Cardiac muscle cell (in vitro differentiated cells and primary cell): Measurements from ENCODE around the gene DEFB121. TPM values are rescaled to one million over a fixed set of nuclear protein-coding genes. Genes with fewer than 3 reads are reported as not detected.

Experiments
- DNase-seq, 2 donors: peaks; one replicate each; pipeline versions ENCODE4 v3.0.0 to v3.0.0-alpha.2; 2010 to 2017; ENCODE audit warnings: low read depth in 1 of 2, low spot score in 1 of 2
- H3K27ac ChIP-seq: fragments of 200-600 bp; sonication (generic); 2 replicates; pipeline ENCODE4 v1.5.1; 2016
- H3K27me3 ChIP-seq: fragments of 200-600 bp; sonication (generic); 2 replicates; pipeline ENCODE4 v1.6.0; 2016; ENCODE audit warnings: control low read depth
- H3K36me3 ChIP-seq: fragments of 200-600 bp; sonication (generic); 2 replicates; pipeline ENCODE4 v1.5.1; 2016; ENCODE audit warnings: control low read depth
- H3K4me1 ChIP-seq: fragments of 200-600 bp; sonication (generic); 2 replicates; pipeline ENCODE4 v1.8.1; 2017; ENCODE audit warnings: low read depth, mild to moderate bottlenecking, mixed run types
- H3K4me3 ChIP-seq: fragments of 200-600 bp; sonication (generic); 2 replicates; pipeline ENCODE4 v1.5.1; 2016; ENCODE audit warnings: mild to moderate bottlenecking
- H3K9me3 ChIP-seq: fragments of 200-600 bp; sonication (generic); 2 replicates; pipeline ENCODE4 v1.5.1; 2017; ENCODE audit warnings: low read depth, mild to moderate bottlenecking, control low read depth
- polyA plus RNA-seq: library from polyadenylated mRNA; unstranded; fragments of >200 nt; fragmentation: Nextera tagmentation; extraction: Ambion mirVana; gene quantifications from 2 replicates; pipeline ENCODE4 v1.2.1, GENCODE V29; 2016
- total RNA-seq: library from RNA; depleted of rRNA; stranded (reverse); fragments of >200 nt; gene quantifications from 2 replicates; pipeline ENCODE4 v1.2.3, GENCODE V29; 2016
- TF ChIP-seq, protein P1 (sequence below): IDR thresholded peaks from 2 replicates; pipeline ENCODE4 v1.5.1; 2012; ENCODE audit warnings: low read depth, mild to moderate bottlenecking, low read length

Gene DEFB121
- total and polyA plus RNA-seq, 2 experiments from 2014 or later, result not detected

DNA sequence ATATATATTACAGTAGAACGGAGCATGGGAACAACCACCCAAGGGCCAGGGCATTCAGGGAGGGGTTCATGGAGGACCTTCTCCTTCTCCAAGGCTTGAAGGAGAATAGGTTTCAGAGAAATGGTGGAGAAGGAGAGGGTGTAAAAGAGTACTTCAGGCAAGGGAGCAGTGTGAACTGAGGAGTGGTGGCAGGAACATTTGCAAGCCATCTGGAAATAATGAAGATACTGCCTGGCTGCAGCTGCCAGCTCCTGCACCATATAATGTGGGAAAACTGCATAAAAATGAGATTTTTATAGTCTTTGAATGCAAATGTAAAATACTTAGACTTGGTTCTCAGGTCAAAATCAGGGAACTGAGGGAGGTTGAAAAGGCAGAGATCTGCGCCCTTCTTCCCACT is 9.6 kb upstream of the DEFB121 start:
- H3K4me1 ChIP-seq, result no peaks in the 10 kb centered on the region
- H3K27me3 ChIP-seq, result no peaks in the 10 kb centered on the region
- no peaks in the 10 kb centered on the region for H3K9me3 ChIP-seq
- no peak for DNase-seq
- H3K4me3 ChIP-seq, result no peak overlapping the region
- H3K27ac ChIP-seq, result no peak overlapping the region
- H3K36me3 ChIP-seq, result no peaks in the 10 kb centered on the region
- TF ChIP-seq, protein P1, sequence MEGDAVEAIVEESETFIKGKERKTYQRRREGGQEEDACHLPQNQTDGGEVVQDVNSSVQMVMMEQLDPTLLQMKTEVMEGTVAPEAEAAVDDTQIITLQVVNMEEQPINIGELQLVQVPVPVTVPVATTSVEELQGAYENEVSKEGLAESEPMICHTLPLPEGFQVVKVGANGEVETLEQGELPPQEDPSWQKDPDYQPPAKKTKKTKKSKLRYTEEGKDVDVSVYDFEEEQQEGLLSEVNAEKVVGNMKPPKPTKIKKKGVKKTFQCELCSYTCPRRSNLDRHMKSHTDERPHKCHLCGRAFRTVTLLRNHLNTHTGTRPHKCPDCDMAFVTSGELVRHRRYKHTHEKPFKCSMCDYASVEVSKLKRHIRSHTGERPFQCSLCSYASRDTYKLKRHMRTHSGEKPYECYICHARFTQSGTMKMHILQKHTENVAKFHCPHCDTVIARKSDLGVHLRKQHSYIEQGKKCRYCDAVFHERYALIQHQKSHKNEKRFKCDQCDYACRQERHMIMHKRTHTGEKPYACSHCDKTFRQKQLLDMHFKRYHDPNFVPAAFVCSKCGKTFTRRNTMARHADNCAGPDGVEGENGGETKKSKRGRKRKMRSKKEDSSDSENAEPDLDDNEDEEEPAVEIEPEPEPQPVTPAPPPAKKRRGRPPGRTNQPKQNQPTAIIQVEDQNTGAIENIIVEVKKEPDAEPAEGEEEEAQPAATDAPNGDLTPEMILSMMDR, result no peak

DNA sequence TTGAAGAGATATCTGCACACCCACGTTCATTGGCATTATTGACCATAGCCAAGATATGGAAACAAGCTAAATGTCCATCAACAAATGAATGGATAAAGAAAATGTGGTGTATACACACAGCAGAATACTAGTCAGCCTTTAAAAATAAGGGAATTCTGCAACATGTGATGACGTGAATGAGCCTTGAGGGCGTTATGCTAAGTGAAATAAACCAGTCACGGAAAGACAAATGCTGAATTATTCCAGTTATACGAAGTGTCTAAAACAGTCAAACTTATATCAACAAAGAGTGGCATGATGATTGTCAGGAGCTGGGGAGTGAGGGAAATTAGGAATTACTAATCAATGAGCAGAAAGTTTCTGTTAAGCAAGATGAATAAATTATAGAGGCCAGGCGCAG is 8.4 kb upstream of the DEFB121 start:
- no peak overlapping the region for H3K27ac ChIP-seq
- TF ChIP-seq, protein P1, result no peak
- no peaks in the 10 kb centered on the region for H3K27me3 ChIP-seq
- no peaks in the 10 kb centered on the region for H3K4me1 ChIP-seq
- H3K4me3 ChIP-seq, result no peak overlapping the region
- H3K9me3 ChIP-seq, result no peaks in the 10 kb centered on the region
- no peaks in the 10 kb centered on the region for H3K36me3 ChIP-seq
- DNase-seq, result no peak

DNA sequence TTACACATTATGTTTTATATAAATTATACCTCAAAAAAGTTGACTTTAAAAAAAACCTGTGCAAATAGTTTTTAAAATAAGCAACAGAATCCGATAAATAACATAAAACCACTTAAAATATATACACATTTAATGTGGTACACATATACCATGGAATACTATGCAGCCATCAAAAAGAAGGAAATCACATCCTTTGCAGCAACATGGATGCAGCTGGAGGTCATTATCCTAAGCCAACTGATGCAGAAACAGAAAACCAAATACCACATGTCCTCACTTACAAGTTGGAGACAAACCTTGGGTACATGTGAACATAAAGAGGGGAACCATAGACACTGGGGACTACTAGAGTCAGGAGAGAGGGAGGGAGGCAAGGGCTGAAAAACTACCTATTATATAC is 4.0 kb upstream of the DEFB121 start:
- Histone ChIP-seq H3K27ac (no peak overlapping the region), H3K4me1 (no peaks in the 10 kb centered on the region), H3K27me3 (no peaks in the 10 kb centered on the region), H3K9me3 (no peaks in the 10 kb centered on the region), H3K36me3 (no peaks in the 10 kb centered on the region), H3K4me3 (no peak overlapping the region)
- TF ChIP-seq, protein P1, result no peak
- DNase-seq, result no peak

DNA sequence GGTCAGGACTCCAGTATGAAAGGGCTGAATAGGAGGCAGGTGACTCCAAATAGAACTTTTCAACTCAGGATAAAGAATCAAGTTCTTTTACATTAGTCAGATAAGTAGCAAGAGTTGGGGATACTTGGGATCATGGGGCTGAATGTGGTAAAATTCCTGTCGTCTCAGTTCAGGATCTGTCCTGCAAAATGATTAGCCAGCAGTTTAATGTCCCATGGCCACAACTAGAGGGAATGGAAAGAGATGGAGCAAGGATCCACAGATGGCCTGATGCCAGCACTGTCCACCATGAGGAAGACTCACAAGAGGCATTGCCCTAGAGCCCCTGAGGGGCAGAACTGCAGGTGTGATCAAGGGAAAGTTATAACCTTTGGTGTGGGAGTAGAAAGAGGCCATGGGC is 2.1 kb downstream of the DEFB121 start:
- no peak overlapping the region for H3K27ac ChIP-seq
- no peaks in the 10 kb centered on the region for H3K27me3 ChIP-seq
- H3K4me3 ChIP-seq, result no peak overlapping the region
- no peaks in the 10 kb centered on the region for H3K9me3 ChIP-seq
- H3K4me1 ChIP-seq, result no peaks in the 10 kb centered on the region
- TF ChIP-seq, protein P1, result no peak
- H3K36me3 ChIP-seq, result no peaks in the 10 kb centered on the region
- no peak for DNase-seq

DNA sequence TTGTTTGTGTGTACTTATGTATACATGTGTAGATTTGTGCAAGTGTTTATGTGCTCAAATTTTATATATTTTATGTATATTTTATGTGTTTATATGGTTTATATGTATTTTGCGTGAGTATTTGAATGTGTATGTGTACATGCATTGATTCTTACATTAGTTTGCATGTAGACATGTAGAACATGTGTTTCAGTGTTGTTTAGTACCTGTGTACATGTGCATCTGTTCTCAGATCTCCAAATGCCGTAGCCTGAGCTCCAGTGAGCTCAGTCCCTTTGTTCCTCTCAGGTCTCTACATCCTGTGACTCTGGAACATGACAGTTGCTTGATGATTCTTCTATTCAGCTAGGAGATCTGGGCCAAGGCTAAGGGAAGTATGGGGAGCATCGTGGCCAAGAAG is 11.1 kb downstream of the DEFB121 start:
- H3K27ac ChIP-seq, result no peak overlapping the region
- no peak overlapping the region for H3K4me3 ChIP-seq
- H3K36me3 ChIP-seq, result no peaks in the 10 kb centered on the region
- DNase-seq, result no peak
- H3K4me1 ChIP-seq, result no peaks in the 10 kb centered on the region
- H3K9me3 ChIP-seq, result no peaks in the 10 kb centered on the region
- H3K27me3 ChIP-seq, result no peaks in the 10 kb centered on the region
- TF ChIP-seq, protein P1, result no peak

DNA sequence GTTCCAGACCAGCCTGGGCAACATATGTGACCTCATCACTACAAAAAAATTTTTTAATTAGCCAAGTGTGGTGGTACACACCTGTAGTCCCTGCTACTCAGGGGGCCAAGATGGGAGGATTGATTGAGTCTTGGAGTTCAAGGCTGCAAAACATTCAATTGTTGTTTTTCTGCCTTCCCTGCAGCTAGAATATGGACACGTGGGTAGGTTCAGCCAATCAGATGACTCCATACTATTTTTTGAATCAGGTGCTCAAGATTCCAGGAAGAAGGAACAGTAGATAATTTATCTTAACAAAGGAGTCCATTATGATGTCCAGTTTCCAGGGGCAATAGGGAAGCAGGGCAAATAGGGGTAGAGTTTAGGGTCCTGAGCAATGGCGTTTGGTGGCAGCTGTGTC is 13.2 kb downstream of the DEFB121 start:
- H3K9me3 ChIP-seq, result no peaks in the 10 kb centered on the region
- no peaks in the 10 kb centered on the region for H3K36me3 ChIP-seq
- no peak overlapping the region for H3K27ac ChIP-seq
- no peaks in the 10 kb centered on the region for H3K4me1 ChIP-seq
- DNase-seq, result no peak
- no peaks in the 10 kb centered on the region for H3K27me3 ChIP-seq
- no peak overlapping the region for H3K4me3 ChIP-seq
- TF ChIP-seq, protein P1, result no peak
